Liver (tissue), 9 donors: Measurements from ENCODE around the gene FAM47B. TPM values are rescaled to one million over a fixed set of nuclear protein-coding genes. Genes with fewer than 3 reads are reported as not detected.

Experiments
- DNase-seq: peaks from one replicate; pipeline ENCODE4 v3.0.0-alpha.2; 2017; ENCODE audit warnings: low spot score
- H3K27ac ChIP-seq, 2 donors: one replicate each; pipeline ENCODE4 v1.7.0; 2013; ENCODE audit warnings: inconsistent platforms in 2 of 2, low read length in 2 of 2, control low read depth in 1 of 2, low read depth in 1 of 2, mild to moderate bottlenecking in 1 of 2
- H3K27me3 ChIP-seq, 4 donors: one replicate each; pipeline versions ENCODE4 v1.6.1 to v1.7.0; 2013; ENCODE audit warnings: low read length in 3 of 4, inconsistent platforms in 1 of 4, mild to moderate bottlenecking in 1 of 4, moderate library complexity in 1 of 4; ENCODE audit not compliant: control insufficient read depth in 4 of 4, insufficient read depth in 4 of 4
- H3K36me3 ChIP-seq, 4 donors: one replicate each; pipeline versions ENCODE4 v1.6.1 to v1.7.0; 2013; ENCODE audit warnings: low read length in 3 of 4, mild to moderate bottlenecking in 3 of 4, low read depth in 1 of 4, moderate library complexity in 1 of 4; ENCODE audit not compliant: control insufficient read depth in 4 of 4, insufficient read depth in 3 of 4
- H3K4me1 ChIP-seq, 4 donors: one replicate each; pipeline versions ENCODE4 v1.6.1 to v1.7.0; 2013; ENCODE audit warnings: low read length in 3 of 4, mild to moderate bottlenecking in 3 of 4, moderate library complexity in 1 of 4; ENCODE audit not compliant: control insufficient read depth in 4 of 4, insufficient read depth in 4 of 4
- H3K4me3 ChIP-seq, 3 donors: one replicate each; pipeline versions ENCODE4 v1.6.1 to v1.7.0; 2013; ENCODE audit warnings: low read length in 3 of 3, control low read depth in 1 of 3, low read depth in 1 of 3, mild to moderate bottlenecking in 1 of 3
- H3K9ac ChIP-seq, 2 donors: one replicate each; pipeline ENCODE4 v1.7.0; 2013; ENCODE audit warnings: low read length in 2 of 2, mild to moderate bottlenecking in 2 of 2, moderate library complexity in 2 of 2, control low read depth in 1 of 2, low read depth in 1 of 2
- H3K9me3 ChIP-seq, 4 donors: one replicate each; pipeline versions ENCODE4 v1.6.1 to v1.7.0; 2013; ENCODE audit warnings: low read length in 3 of 4; ENCODE audit not compliant: control insufficient read depth in 4 of 4
- EGR1 ChIP-seq, 2 donors: IDR thresholded peaks; 2 replicates each; pipeline ENCODE4 v1.6.1; 2016 to 2018; ENCODE audit warnings: antibody characterized with exemption in 2 of 2, low read depth in 2 of 2
- FOXA1 ChIP-seq: IDR thresholded peaks from 2 replicates; pipeline ENCODE4 v1.6.1; 2016; ENCODE audit warnings: antibody characterized with exemption
- FOXA2 ChIP-seq: IDR thresholded peaks from 2 replicates; pipeline ENCODE4 v1.6.1; 2016; ENCODE audit warnings: antibody characterized with exemption
- GABPA ChIP-seq, 2 donors: IDR thresholded peaks in 1 of 2; conservative IDR thresholded peaks in 1 of 2; 2 replicates each; pipeline ENCODE4 v1.6.1; 2016; ENCODE audit warnings: antibody characterized with exemption in 2 of 2, mild to moderate bottlenecking in 1 of 2, moderate library complexity in 1 of 2
- HNF4A ChIP-seq, 2 donors: conservative IDR thresholded peaks; 2 replicates each; pipeline ENCODE4 v1.6.1; 2016; ENCODE audit warnings: antibody characterized with exemption in 2 of 2, mild to moderate bottlenecking in 2 of 2
- HNF4G ChIP-seq: IDR thresholded peaks from 2 replicates; pipeline ENCODE4 v1.6.1; 2016; ENCODE audit warnings: antibody characterized with exemption
- JUND ChIP-seq, 2 donors: IDR thresholded peaks; 2 replicates each; pipeline ENCODE4 v1.6.1; 2016; ENCODE audit warnings: antibody characterized with exemption in 2 of 2
- NR2F2 ChIP-seq: IDR thresholded peaks from 2 replicates; pipeline ENCODE4 v1.6.1; 2016; ENCODE audit warnings: antibody characterized with exemption
- RAD21 ChIP-seq, 2 donors: IDR thresholded peaks; 2 replicates each; pipeline ENCODE4 v1.6.1; 2016; ENCODE audit warnings: antibody characterized with exemption in 2 of 2, mild to moderate bottlenecking in 2 of 2
- RXRA ChIP-seq, 2 donors: IDR thresholded peaks; 2 replicates each; pipeline ENCODE4 v1.6.1; 2017 to 2018; ENCODE audit warnings: antibody characterized with exemption in 2 of 2, mild to moderate bottlenecking in 1 of 2
- SP1 ChIP-seq: IDR thresholded peaks from 2 replicates; pipeline ENCODE4 v1.6.1; 2018; ENCODE audit warnings: antibody characterized with exemption, mild to moderate bottlenecking
- TAF1 ChIP-seq: conservative IDR thresholded peaks from 2 replicates; pipeline ENCODE4 v1.6.1; 2016; ENCODE audit warnings: antibody characterized with exemption, mild to moderate bottlenecking
- YY1 ChIP-seq: IDR thresholded peaks from 2 replicates; pipeline ENCODE4 v1.6.1; 2016; ENCODE audit warnings: antibody characterized with exemption, mild to moderate bottlenecking
- WGBS: extraction: QIAGEN DNeasy Blood & Tissue Kit; methylation state at CpG from one replicate; pipeline ENCODE4 v1.1.7; 2013; 5-methylcytosine and 5-hydroxymethylcytosine counted together
- polyA plus RNA-seq, 2 donors: library from polyadenylated mRNA; stranded (reverse) in 1 of 2; unstranded in 1 of 2; fragments of 200-250 nt in 1 of 2; fragments of >200 nt in 1 of 2; fragmentation: Nextera tagmentation in 1 of 2; extraction: Ambion mirVana in 1 of 2; gene quantifications; one replicate each; pipeline versions ENCODE4 v1.2.1 to v1.2.3, GENCODE V29; 2013 to 2015
- total RNA-seq, 2 donors: library from RNA; depleted of rRNA; stranded (reverse); fragments of >200 nt; gene quantifications; one replicate each; pipeline ENCODE4 v1.2.3, GENCODE V29; 2014
- TF ChIP-seq, protein P1 (sequence below): IDR thresholded peaks from 2 replicates; pipeline ENCODE4 v1.6.1; 2016; ENCODE audit warnings: antibody characterized with exemption
- TF ChIP-seq, protein P2 (sequence below): IDR thresholded peaks from 2 replicates; pipeline ENCODE4 v1.6.1; 2016; ENCODE audit warnings: antibody characterized with exemption
- TF ChIP-seq, protein P3 (sequence below): fragments of 150-350 bp; IDR thresholded peaks from 2 replicates; pipeline ENCODE4 v1.5.1; 2017; ENCODE audit warnings: improper control_type of control experiment, low read depth, low read length; ENCODE audit not compliant: missing input control
- TF ChIP-seq, protein P4 (sequence below): IDR thresholded peaks from 2 replicates; pipeline ENCODE4 v1.6.1; 2016; ENCODE audit warnings: antibody characterized with exemption
- TF ChIP-seq, protein P5 (sequence below): IDR thresholded peaks from 2 replicates; pipeline ENCODE4 v1.6.1; 2016; ENCODE audit warnings: antibody characterized with exemption, mild to moderate bottlenecking
- donor health status: healthy.
- donor health status: healthy.
- donor health status: healthy.
- donor health status: healthy.
- donor health status: healthy.

The FAM47B gene
- total and polyA plus RNA-seq, 4 donors: not detected

DNA sequence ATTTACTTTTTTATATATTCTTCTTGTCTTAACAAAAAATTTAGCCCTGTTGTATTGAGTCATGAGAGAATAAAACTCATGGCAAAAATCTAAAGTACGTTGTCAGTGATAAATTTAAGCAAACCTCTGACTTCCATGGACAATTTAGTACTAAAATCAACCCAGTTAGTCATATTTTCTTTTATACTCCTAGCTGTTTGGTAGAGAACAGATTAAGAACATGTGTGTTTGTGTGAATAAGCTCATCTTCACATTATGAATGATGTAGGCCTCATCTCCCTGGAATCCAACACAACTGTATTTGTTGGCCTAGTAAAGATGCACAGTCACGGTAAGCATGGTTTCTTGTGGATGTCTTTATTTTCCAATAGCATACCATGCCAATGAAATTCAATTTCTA is 40.8 kb upstream of the FAM47B start:
- Histone ChIP-seq H3K4me1 (no peaks in the 10 kb centered on the region), H3K27ac (no peak overlapping the region), H3K9me3 (no peaks in the 10 kb centered on the region), H3K4me3 (no peak overlapping the region), H3K36me3 (no peaks in the 10 kb centered on the region), H3K9ac (no peak overlapping the region), H3K27me3 (no peaks in the 10 kb centered on the region)
- 79% methylated on average over 2 of the region's 2 CpGs for WGBS
- no peak for DNase-seq
- TF ChIP-seq TAF1 (no peak), SP1 (no peak), FOXA1 (no peak), RAD21 (IDR thresholded peaks at IDR 0.05) (no peak), HNF4A (conservative IDR thresholded peaks at IDR 0.05) (no peak), JUND (IDR thresholded peaks at IDR 0.05) (no peak), NR2F2 (no peak), EGR1 (IDR thresholded peaks at IDR 0.05; ENCODE audit: low read depth in 2 of 2) (no peak), RXRA (IDR thresholded peaks at IDR 0.05) (no peak), YY1 (no peak), HNF4G (no peak), GABPA (IDR thresholded peaks at IDR 0.05 in 1 of 2, conservative IDR thresholded peaks at IDR 0.05 in 1 of 2) (no peak), FOXA2 (no peak)
- TF ChIP-seq, protein P1, sequence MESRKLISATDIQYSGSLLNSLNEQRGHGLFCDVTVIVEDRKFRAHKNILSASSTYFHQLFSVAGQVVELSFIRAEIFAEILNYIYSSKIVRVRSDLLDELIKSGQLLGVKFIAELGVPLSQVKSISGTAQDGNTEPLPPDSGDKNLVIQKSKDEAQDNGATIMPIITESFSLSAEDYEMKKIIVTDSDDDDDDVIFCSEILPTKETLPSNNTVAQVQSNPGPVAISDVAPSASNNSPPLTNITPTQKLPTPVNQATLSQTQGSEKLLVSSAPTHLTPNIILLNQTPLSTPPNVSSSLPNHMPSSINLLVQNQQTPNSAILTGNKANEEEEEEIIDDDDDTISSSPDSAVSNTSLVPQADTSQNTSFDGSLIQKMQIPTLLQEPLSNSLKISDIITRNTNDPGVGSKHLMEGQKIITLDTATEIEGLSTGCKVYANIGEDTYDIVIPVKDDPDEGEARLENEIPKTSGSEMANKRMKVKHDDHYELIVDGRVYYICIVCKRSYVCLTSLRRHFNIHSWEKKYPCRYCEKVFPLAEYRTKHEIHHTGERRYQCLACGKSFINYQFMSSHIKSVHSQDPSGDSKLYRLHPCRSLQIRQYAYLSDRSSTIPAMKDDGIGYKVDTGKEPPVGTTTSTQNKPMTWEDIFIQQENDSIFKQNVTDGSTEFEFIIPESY: no peak
- TF ChIP-seq, protein P2, sequence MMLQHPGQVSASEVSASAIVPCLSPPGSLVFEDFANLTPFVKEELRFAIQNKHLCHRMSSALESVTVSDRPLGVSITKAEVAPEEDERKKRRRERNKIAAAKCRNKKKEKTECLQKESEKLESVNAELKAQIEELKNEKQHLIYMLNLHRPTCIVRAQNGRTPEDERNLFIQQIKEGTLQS: no peak
- TF ChIP-seq, protein P3, sequence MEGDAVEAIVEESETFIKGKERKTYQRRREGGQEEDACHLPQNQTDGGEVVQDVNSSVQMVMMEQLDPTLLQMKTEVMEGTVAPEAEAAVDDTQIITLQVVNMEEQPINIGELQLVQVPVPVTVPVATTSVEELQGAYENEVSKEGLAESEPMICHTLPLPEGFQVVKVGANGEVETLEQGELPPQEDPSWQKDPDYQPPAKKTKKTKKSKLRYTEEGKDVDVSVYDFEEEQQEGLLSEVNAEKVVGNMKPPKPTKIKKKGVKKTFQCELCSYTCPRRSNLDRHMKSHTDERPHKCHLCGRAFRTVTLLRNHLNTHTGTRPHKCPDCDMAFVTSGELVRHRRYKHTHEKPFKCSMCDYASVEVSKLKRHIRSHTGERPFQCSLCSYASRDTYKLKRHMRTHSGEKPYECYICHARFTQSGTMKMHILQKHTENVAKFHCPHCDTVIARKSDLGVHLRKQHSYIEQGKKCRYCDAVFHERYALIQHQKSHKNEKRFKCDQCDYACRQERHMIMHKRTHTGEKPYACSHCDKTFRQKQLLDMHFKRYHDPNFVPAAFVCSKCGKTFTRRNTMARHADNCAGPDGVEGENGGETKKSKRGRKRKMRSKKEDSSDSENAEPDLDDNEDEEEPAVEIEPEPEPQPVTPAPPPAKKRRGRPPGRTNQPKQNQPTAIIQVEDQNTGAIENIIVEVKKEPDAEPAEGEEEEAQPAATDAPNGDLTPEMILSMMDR: no peak
- TF ChIP-seq, protein P4, sequence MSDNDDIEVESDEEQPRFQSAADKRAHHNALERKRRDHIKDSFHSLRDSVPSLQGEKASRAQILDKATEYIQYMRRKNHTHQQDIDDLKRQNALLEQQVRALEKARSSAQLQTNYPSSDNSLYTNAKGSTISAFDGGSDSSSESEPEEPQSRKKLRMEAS: no peak
- TF ChIP-seq, protein P5, sequence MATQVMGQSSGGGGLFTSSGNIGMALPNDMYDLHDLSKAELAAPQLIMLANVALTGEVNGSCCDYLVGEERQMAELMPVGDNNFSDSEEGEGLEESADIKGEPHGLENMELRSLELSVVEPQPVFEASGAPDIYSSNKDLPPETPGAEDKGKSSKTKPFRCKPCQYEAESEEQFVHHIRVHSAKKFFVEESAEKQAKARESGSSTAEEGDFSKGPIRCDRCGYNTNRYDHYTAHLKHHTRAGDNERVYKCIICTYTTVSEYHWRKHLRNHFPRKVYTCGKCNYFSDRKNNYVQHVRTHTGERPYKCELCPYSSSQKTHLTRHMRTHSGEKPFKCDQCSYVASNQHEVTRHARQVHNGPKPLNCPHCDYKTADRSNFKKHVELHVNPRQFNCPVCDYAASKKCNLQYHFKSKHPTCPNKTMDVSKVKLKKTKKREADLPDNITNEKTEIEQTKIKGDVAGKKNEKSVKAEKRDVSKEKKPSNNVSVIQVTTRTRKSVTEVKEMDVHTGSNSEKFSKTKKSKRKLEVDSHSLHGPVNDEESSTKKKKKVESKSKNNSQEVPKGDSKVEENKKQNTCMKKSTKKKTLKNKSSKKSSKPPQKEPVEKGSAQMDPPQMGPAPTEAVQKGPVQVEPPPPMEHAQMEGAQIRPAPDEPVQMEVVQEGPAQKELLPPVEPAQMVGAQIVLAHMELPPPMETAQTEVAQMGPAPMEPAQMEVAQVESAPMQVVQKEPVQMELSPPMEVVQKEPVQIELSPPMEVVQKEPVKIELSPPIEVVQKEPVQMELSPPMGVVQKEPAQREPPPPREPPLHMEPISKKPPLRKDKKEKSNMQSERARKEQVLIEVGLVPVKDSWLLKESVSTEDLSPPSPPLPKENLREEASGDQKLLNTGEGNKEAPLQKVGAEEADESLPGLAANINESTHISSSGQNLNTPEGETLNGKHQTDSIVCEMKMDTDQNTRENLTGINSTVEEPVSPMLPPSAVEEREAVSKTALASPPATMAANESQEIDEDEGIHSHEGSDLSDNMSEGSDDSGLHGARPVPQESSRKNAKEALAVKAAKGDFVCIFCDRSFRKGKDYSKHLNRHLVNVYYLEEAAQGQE: no peak
